Endothelial cell of umbilical vein (primary cell): Measurements from ENCODE around the gene SH2D3C. TPM values are rescaled to one million over a fixed set of nuclear protein-coding genes. Genes with fewer than 3 reads are reported as not detected.

Experiments used
- BruUV-seq: library from RNA; stranded (reverse); fragments of 400-500 nt; replicated peaks from 2 replicates; lab custom pipeline; 2021; lab: Mats Ljungman, UMichigan
- CTCF ChIA-PET: fragments of 300-600, 350-600 bp; sonication (Branson Sonifier 250); formaldehyde crosslinking; loops from one replicate; lab custom pipeline; 2021; ENCODE audit warnings: antibody characterized with exemption, inconsistent platforms; lab: Charles Lee
- POLR2A ChIA-PET: fragments of 300-600, 350-600 bp; sonication (Branson Sonifier 250); formaldehyde crosslinking; loops from one replicate; lab custom pipeline; 2021; ENCODE audit warnings: antibody characterized with exemption, inconsistent platforms; lab: Charles Lee
- DNase-seq: peaks from one replicate; pipeline ENCODE4 v3.0.0-alpha.2; 2011; ENCODE audit warnings: low read depth, low spot score
- FAIRE-seq: peaks from 2 replicates; lab custom pipeline; 2011; peaks lifted over from hg19 to GRCh38; lab: Jason Lieb, UNC
- H2AFZ ChIP-seq: 2 replicates; pipeline ENCODE4 v1.6.0; 2012; ENCODE audit warnings: low read depth, low read length, control low read depth, inconsistent platforms
- H3K27ac ChIP-seq: 2 replicates; pipeline ENCODE4 v1.5.1; 2011; ENCODE audit warnings: low read depth, mild to moderate bottlenecking, control low read depth, low read length, moderate library complexity; ENCODE audit not compliant: insufficient read depth
- H3K27me3 ChIP-seq, 2 experiments: 2 replicates each; pipeline versions ENCODE4 v1.6.0 to v1.6.1; 2011; ENCODE audit warnings: low read length in 2 of 2, mixed read lengths in 1 of 2; ENCODE audit not compliant: control insufficient read depth in 2 of 2, insufficient read depth in 2 of 2
- H3K36me3 ChIP-seq, 2 experiments: 2 replicates in 1 of 2; 3 replicates in 1 of 2; pipeline ENCODE4 v1.5.1; 2011; ENCODE audit warnings: low read length in 2 of 2, mild to moderate bottlenecking in 1 of 2, moderate library complexity in 1 of 2; ENCODE audit not compliant: control insufficient read depth in 2 of 2, insufficient read depth in 2 of 2; ENCODE audit errors: extremely low read depth in 1 of 2
- H3K4me1 ChIP-seq: 3 replicates; pipeline ENCODE4 v1.5.1; 2011; ENCODE audit warnings: mild to moderate bottlenecking, low read length; ENCODE audit not compliant: control insufficient read depth, insufficient read depth; ENCODE audit errors: extremely low read depth
- H3K4me2 ChIP-seq: 2 replicates; pipeline ENCODE4 v1.6.1; 2011; ENCODE audit warnings: low read length, control low read depth, mixed read lengths; ENCODE audit not compliant: insufficient read depth
- H3K4me3 ChIP-seq, 3 experiments: fragments of 200-600 bp in 1 of 3; sonication (generic), shearing (Covaris generic) in 1 of 3; replicated peaks in 1 of 3; 2 replicates each; pipeline ENCODE4 v1.5.1; 2011 to 2016; ENCODE audit warnings: control low read depth in 3 of 3, low read length in 3 of 3, mild to moderate bottlenecking in 2 of 3, inconsistent platforms in 1 of 3, low read depth in 1 of 3, moderate library complexity in 1 of 3; ENCODE audit not compliant: insufficient read depth in 1 of 3
- H3K79me2 ChIP-seq: 2 replicates; pipeline ENCODE4 v1.6.0; 2012; ENCODE audit warnings: low read length, inconsistent platforms; ENCODE audit not compliant: control insufficient read depth, insufficient read depth
- H3K9ac ChIP-seq: replicated peaks from 2 replicates; pipeline ENCODE3; 2011; ENCODE audit warnings: low read length, control low read depth; ENCODE audit not compliant: insufficient read depth; ENCODE audit errors: extremely low read depth
- H3K9me1 ChIP-seq: replicated peaks from 3 replicates; pipeline ENCODE4 v1.6.0; 2011; ENCODE audit warnings: mild to moderate bottlenecking, low read length; ENCODE audit not compliant: control insufficient read depth, insufficient read depth; ENCODE audit errors: extremely low read depth
- H3K9me3 ChIP-seq: replicated peaks from 2 replicates; pipeline ENCODE4 v1.5.1; 2012; ENCODE audit warnings: low read length, inconsistent platforms; ENCODE audit not compliant: control insufficient read depth, insufficient read depth
- H4K20me1 ChIP-seq: replicated peaks from 2 replicates; pipeline ENCODE3; 2011; ENCODE audit warnings: mild to moderate bottlenecking, low read length; ENCODE audit not compliant: control insufficient read depth, insufficient read depth; ENCODE audit errors: extremely low read depth
- EZH2 ChIP-seq: IDR thresholded peaks from 2 replicates; pipeline ENCODE4 v1.6.1; 2012; ENCODE audit warnings: borderline replicate concordance, low read depth, mild to moderate bottlenecking, moderate library complexity, low read length, inconsistent platforms; ENCODE audit not compliant: severe bottlenecking
- FOS ChIP-seq: IDR thresholded peaks from 2 replicates; pipeline ENCODE4 v1.6.1; 2011; ENCODE audit warnings: mild to moderate bottlenecking, low read length, moderate library complexity, borderline replicate concordance; ENCODE audit not compliant: insufficient read depth
- GATA2 ChIP-seq: IDR thresholded peaks from 2 replicates; pipeline ENCODE4 v1.7.0; 2011; ENCODE audit warnings: low read depth, mild to moderate bottlenecking, moderate library complexity, mixed read lengths, low read length; ENCODE audit not compliant: insufficient read length, insufficient read depth
- JUN ChIP-seq: IDR thresholded peaks from 2 replicates; pipeline ENCODE4 v1.6.1; 2011; ENCODE audit warnings: borderline replicate concordance, low read depth; ENCODE audit not compliant: insufficient read length, insufficient read depth
- MYC ChIP-seq: IDR thresholded peaks from one replicate; pipeline ENCODE4 v1.6.1; 2011; ENCODE audit warnings: mild to moderate bottlenecking, low read depth, low read length
- POLR2A ChIP-seq: IDR thresholded peaks from 2 replicates; pipeline ENCODE4 v1.6.1; 2012; ENCODE audit warnings: low read depth, mild to moderate bottlenecking, control low read depth, low read length
- POLR2AphosphoS5 ChIP-seq: IDR thresholded peaks from 2 replicates; pipeline ENCODE4 v1.6.1; 2012; ENCODE audit warnings: low read depth, mild to moderate bottlenecking, control low read depth, low read length, moderate library complexity; ENCODE audit not compliant: insufficient read depth
- dilution Hi-C: fragments of 300-500 bp; cut with MboI; formaldehyde crosslinking; loops from one replicate; pipeline ENCODE4 v1.15.0; 2019; ENCODE audit warnings: low sequenced_read_pairs; ENCODE audit not compliant: extremely low pct_ligation_motif_present
- intact Hi-C: fragments of 100-400 bp; cut with micrococcal nuclease; formaldehyde crosslinking; loops from one replicate; pipeline ENCODE4 v1.10.0; 2022
- polyA plus RNA-seq, 4 experiments: library from polyadenylated mRNA; depleted of rRNA in 3 of 4; stranded (reverse) in 3 of 4; unstranded in 1 of 4; fragments of >200 nt; gene quantifications; 2 replicates each; pipeline versions ENCODE4 v1.2.1 to v1.2.3, GENCODE V29; 2011 to 2012; ENCODE audit warnings: missing spikeins in 1 of 4
- total RNA-seq: library from RNA; stranded (reverse); gene quantifications from 2 replicates; pipeline ENCODE4 v1.2.3, GENCODE V29; 2021
- TF ChIP-seq, protein P1 (sequence below), 2 donors: IDR thresholded peaks; 1 replicate in 1 of 2; 2 replicates in 1 of 2; pipeline ENCODE4 v1.5.1; 2011; ENCODE audit warnings: low read length in 2 of 2, mild to moderate bottlenecking in 2 of 2, moderate library complexity in 2 of 2, control low read depth in 1 of 2, inconsistent platforms in 1 of 2, low read depth in 1 of 2; ENCODE audit not compliant: insufficient read depth in 1 of 2; ENCODE audit errors: extremely low read depth in 1 of 2
- TF ChIP-seq, protein P2 (sequence below): IDR thresholded peaks from 2 replicates; pipeline ENCODE4 v1.6.1; 2011; ENCODE audit not compliant: insufficient read depth, insufficient read length

SH2D3C gene
- total and polyA plus RNA-seq, 2 donors (not counting 3 experiments of a cell fraction or from before 2014, with no cell fraction given): 95.0 to 173 TPM

DNA sequence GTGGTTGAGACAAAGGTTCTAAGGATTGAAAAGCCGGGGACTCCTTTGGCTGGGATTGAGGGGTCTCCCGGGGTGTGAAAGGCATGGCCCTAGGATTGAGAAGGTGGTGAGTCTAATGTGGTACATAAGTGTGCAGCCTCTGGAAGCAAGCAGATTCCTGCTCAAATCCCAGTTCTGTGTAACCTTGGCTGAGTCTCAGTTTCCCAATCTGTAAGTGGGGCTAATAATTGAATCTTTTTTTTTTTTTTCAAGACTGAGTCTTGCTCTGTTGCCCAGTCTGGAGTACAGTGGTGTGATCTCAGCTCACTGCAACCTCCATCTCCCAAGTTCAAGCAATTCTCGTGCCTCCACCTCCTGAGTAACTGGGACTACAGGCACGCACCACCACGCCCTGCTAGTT lies 5.9 kb downstream of the SH2D3C start:
- Histone ChIP-seq H4K20me1 (no peaks in the 10 kb centered on the region), H3K36me3 (no peaks in the 10 kb centered on the region), H3K4me3 (no peak overlapping the region), H3K27ac (no peak overlapping the region), H2AFZ (no peak overlapping the region), H3K27me3 (no peaks in the 10 kb centered on the region), H3K79me2 (peaks cover 30% of the 10 kb centered on the region), H3K4me1 (peaks cover 26% of the 10 kb centered on the region), H3K4me2 (no peak overlapping the region), H3K9ac (no peak overlapping the region), H3K9me1 (no peaks in the 10 kb centered on the region), H3K9me3 (no peaks in the 10 kb centered on the region)
- DNase-seq (no peak), FAIRE-seq (no peak)
- TF ChIP-seq GATA2: no peak
- no peak for TF ChIP-seq FOS
- TF ChIP-seq POLR2AphosphoS5: no peak
- TF ChIP-seq, protein P1, sequence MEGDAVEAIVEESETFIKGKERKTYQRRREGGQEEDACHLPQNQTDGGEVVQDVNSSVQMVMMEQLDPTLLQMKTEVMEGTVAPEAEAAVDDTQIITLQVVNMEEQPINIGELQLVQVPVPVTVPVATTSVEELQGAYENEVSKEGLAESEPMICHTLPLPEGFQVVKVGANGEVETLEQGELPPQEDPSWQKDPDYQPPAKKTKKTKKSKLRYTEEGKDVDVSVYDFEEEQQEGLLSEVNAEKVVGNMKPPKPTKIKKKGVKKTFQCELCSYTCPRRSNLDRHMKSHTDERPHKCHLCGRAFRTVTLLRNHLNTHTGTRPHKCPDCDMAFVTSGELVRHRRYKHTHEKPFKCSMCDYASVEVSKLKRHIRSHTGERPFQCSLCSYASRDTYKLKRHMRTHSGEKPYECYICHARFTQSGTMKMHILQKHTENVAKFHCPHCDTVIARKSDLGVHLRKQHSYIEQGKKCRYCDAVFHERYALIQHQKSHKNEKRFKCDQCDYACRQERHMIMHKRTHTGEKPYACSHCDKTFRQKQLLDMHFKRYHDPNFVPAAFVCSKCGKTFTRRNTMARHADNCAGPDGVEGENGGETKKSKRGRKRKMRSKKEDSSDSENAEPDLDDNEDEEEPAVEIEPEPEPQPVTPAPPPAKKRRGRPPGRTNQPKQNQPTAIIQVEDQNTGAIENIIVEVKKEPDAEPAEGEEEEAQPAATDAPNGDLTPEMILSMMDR (IDR thresholded peaks at IDR 0.05; ENCODE audit: extremely low read depth in 1 of 2, insufficient read depth in 1 of 2, low read depth in 1 of 2, low read length in 2 of 2): no peak
- TF ChIP-seq EZH2: no peak
- no peak for TF ChIP-seq JUN
- no peak for TF ChIP-seq MYC
- TF ChIP-seq, protein P2, sequence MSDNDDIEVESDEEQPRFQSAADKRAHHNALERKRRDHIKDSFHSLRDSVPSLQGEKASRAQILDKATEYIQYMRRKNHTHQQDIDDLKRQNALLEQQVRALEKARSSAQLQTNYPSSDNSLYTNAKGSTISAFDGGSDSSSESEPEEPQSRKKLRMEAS: no peak
- no peak for TF ChIP-seq POLR2A
- intact Hi-C loops (no loop called here), dilution Hi-C loops (no loop called here)
- POLR2A ChIA-PET: interaction anchor here (0.6 to 2.8 kb wide), 2 partner anchors 11 to 13 kb away, joined by 4 to 18 read pairs; no protein-coding TSS in a partner anchor
- CTCF ChIA-PET: interaction anchor here (0.9 to 3.7 kb wide), 4 partner anchors 9 to 97 kb away, joined by 3 to 30 read pairs (median 3); partner anchors contain the start of gene TOR2A
- BruUV-seq: no TSS peak
